ENCODE results near the gene ESRRG.

- TF ChIP-seq CTCF (IDR thresholded peaks at IDR 0.05; ENCODE audit: low read depth, low read length, missing input control) (no peak), GABPA (IDR thresholded peaks at IDR 0.05 in 1 of 2, conservative IDR thresholded peaks at IDR 0.05 in 1 of 2) (no peak), REST (IDR thresholded peaks at IDR 0.05) (no peak), YY1 (IDR thresholded peaks at IDR 0.05) (no peak), JUND (IDR thresholded peaks at IDR 0.05) (no peak), TAF1 (conservative IDR thresholded peaks at IDR 0.05) (no peak)
- TF ChIP-seq, protein P1, sequence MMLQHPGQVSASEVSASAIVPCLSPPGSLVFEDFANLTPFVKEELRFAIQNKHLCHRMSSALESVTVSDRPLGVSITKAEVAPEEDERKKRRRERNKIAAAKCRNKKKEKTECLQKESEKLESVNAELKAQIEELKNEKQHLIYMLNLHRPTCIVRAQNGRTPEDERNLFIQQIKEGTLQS (IDR thresholded peaks at IDR 0.05), result no peak
- TF ChIP-seq, protein P2, sequence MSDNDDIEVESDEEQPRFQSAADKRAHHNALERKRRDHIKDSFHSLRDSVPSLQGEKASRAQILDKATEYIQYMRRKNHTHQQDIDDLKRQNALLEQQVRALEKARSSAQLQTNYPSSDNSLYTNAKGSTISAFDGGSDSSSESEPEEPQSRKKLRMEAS (IDR thresholded peaks at IDR 0.05), result no peak
Observed at GRCh38 chr1:216587715-216588114, 135.5 kb downstream of the ESRRG start.
